ENCODE data around the gene SLAMF8.

The SLAMF8 gene

GRCh38 chr1:159881622-159882526 is 55.2 kb downstream of the SLAMF8 start:
- H3K27ac ChIP-seq (ENCODE audit: low read length), result no peak overlapping the region
- H4K20me1 ChIP-seq (ENCODE audit: insufficient read depth, low read length), result no peaks in the 10 kb centered on the region
- H3K4me3 ChIP-seq (ENCODE audit: low read length), result no peak overlapping the region
- H3K36me3 ChIP-seq (replicated peaks; ENCODE audit: low read depth, low read length), result no peaks in the 10 kb centered on the region
- no peak for TF ChIP-seq EZH2phosphoT487 (IDR thresholded peaks at IDR 0.05; ENCODE audit: low read depth)
- TF ChIP-seq, protein P1, sequence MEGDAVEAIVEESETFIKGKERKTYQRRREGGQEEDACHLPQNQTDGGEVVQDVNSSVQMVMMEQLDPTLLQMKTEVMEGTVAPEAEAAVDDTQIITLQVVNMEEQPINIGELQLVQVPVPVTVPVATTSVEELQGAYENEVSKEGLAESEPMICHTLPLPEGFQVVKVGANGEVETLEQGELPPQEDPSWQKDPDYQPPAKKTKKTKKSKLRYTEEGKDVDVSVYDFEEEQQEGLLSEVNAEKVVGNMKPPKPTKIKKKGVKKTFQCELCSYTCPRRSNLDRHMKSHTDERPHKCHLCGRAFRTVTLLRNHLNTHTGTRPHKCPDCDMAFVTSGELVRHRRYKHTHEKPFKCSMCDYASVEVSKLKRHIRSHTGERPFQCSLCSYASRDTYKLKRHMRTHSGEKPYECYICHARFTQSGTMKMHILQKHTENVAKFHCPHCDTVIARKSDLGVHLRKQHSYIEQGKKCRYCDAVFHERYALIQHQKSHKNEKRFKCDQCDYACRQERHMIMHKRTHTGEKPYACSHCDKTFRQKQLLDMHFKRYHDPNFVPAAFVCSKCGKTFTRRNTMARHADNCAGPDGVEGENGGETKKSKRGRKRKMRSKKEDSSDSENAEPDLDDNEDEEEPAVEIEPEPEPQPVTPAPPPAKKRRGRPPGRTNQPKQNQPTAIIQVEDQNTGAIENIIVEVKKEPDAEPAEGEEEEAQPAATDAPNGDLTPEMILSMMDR (IDR thresholded peaks at IDR 0.05; ENCODE audit: low read depth, low read length), result no peak
- H3K4me2 ChIP-seq (ENCODE audit: low read length), result no peak overlapping the region
- H3K27me3 ChIP-seq (ENCODE audit: low read depth, low read length), result peaks cover 5% of the 10 kb centered on the region; the same call in 1 of the 2 replicates
- peaks cover 11% of the 10 kb centered on the region for H3K4me1 ChIP-seq (ENCODE audit: low read length)
- no peaks in the 10 kb centered on the region for H3K79me2 ChIP-seq (ENCODE audit: low read length)
- no peak overlapping the region for H3K9ac ChIP-seq (ENCODE audit: low read length)
- no peaks in the 10 kb centered on the region for H3K9me3 ChIP-seq (ENCODE audit: insufficient read depth, low read length)
- H2AFZ ChIP-seq (ENCODE audit: low read depth, low read length), result no peak overlapping the region

DNA sequence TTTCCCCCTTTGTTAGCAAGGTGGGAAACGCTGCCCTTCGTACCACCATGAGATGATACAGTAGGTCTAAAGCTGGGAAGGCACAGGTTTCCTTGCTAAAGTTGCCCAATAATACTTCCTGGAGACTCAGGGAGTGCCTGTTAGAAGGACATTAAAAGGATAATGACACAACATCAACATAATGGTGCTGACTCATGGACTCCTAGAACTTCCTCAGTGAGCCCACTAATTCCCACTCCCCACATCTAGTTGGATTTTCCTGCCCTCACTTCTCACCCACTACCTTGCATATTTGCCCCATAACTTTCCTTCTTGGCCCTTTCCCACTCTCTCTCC is 55.8 kb downstream of the SLAMF8 start:
- no peak overlapping the region for H3K27ac ChIP-seq (ENCODE audit: low read length)
- H3K9ac ChIP-seq (ENCODE audit: low read length), result no peak overlapping the region
- TF ChIP-seq, protein P1 (IDR thresholded peaks at IDR 0.05; ENCODE audit: low read depth, low read length), result no peak
- TF ChIP-seq EZH2phosphoT487 (IDR thresholded peaks at IDR 0.05; ENCODE audit: low read depth), result no peak
- peaks cover 5% of the 10 kb centered on the region; the same call in 1 of the 2 replicates for H3K27me3 ChIP-seq (ENCODE audit: low read depth, low read length)
- no peak overlapping the region for H3K4me2 ChIP-seq (ENCODE audit: low read length)
- peaks cover 17% of the 10 kb centered on the region for H3K4me1 ChIP-seq (ENCODE audit: low read length)
- H3K9me3 ChIP-seq (ENCODE audit: insufficient read depth, low read length), result no peaks in the 10 kb centered on the region
- no peak overlapping the region for H2AFZ ChIP-seq (ENCODE audit: low read depth, low read length)
- no peaks in the 10 kb centered on the region for H3K79me2 ChIP-seq (ENCODE audit: low read length)
- no peaks in the 10 kb centered on the region for H3K36me3 ChIP-seq (replicated peaks; ENCODE audit: low read depth, low read length)
- H3K4me3 ChIP-seq (ENCODE audit: low read length), result no peak overlapping the region
- no peaks in the 10 kb centered on the region for H4K20me1 ChIP-seq (ENCODE audit: insufficient read depth, low read length)

DNA sequence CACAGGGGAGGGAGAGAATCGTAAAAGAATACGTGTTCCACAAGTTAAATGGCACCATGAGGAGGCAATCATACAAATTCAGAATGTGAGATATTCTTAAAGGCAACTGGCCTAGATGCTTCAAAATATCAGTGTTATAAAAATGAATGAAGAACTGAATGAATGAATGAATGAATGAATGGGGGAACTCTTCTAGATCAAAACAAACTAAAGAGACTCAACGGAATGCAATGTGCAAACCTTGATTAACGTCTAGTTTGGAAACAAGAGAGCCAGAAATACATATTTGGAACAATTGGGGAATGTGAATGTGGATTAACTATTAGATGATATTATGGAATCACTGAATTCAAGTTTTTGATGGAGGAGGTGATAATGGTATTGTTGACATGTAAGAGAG is 56.5 kb downstream of the SLAMF8 start:
- Histone ChIP-seq H3K27me3 (ENCODE audit: low read depth, low read length) (peaks cover 5% of the 10 kb centered on the region; the same call in 1 of the 2 replicates), H4K20me1 (ENCODE audit: insufficient read depth, low read length) (no peaks in the 10 kb centered on the region), H3K4me2 (ENCODE audit: low read length) (no peak overlapping the region), H3K4me3 (ENCODE audit: low read length) (no peak overlapping the region), H3K4me1 (ENCODE audit: low read length) (peaks cover 21% of the 10 kb centered on the region), H3K9ac (ENCODE audit: low read length) (no peak overlapping the region), H3K79me2 (ENCODE audit: low read length) (no peaks in the 10 kb centered on the region), H3K9me3 (ENCODE audit: insufficient read depth, low read length) (no peaks in the 10 kb centered on the region), H3K27ac (ENCODE audit: low read length) (no peak overlapping the region), H3K36me3 (replicated peaks; ENCODE audit: low read depth, low read length) (no peaks in the 10 kb centered on the region), H2AFZ (ENCODE audit: low read depth, low read length) (no peak overlapping the region)
- no peak for TF ChIP-seq EZH2phosphoT487 (IDR thresholded peaks at IDR 0.05; ENCODE audit: low read depth)
- TF ChIP-seq, protein P1 (IDR thresholded peaks at IDR 0.05; ENCODE audit: low read depth, low read length), result no peak

GRCh38 chr1:159884296-159884695 is 57.6 kb downstream of the SLAMF8 start:
- H3K4me1 ChIP-seq (ENCODE audit: low read length), result peaks cover 32% of the 10 kb centered on the region
- H3K9me3 ChIP-seq (ENCODE audit: insufficient read depth, low read length), result no peaks in the 10 kb centered on the region
- H3K36me3 ChIP-seq (replicated peaks; ENCODE audit: low read depth, low read length), result no peaks in the 10 kb centered on the region
- H4K20me1 ChIP-seq (ENCODE audit: insufficient read depth, low read length), result no peaks in the 10 kb centered on the region
- H3K4me3 ChIP-seq (ENCODE audit: low read length), result no peak overlapping the region
- H3K27ac ChIP-seq (ENCODE audit: low read length), result no peak overlapping the region
- no peak overlapping the region for H2AFZ ChIP-seq (ENCODE audit: low read depth, low read length)
- no peak overlapping the region for H3K4me2 ChIP-seq (ENCODE audit: low read length)
- peaks cover 5% of the 10 kb centered on the region; the same call in 1 of the 2 replicates for H3K27me3 ChIP-seq (ENCODE audit: low read depth, low read length)
- no peaks in the 10 kb centered on the region for H3K79me2 ChIP-seq (ENCODE audit: low read length)
- TF ChIP-seq EZH2phosphoT487 (IDR thresholded peaks at IDR 0.05; ENCODE audit: low read depth), result no peak
- H3K9ac ChIP-seq (ENCODE audit: low read length), result no peak overlapping the region

All from OCI-LY3 (cell line).